ENCODE measurements around the gene LTBP2. TPM values are rescaled to one million over a fixed set of nuclear protein-coding genes. Genes with fewer than 3 reads are reported as not detected.

LTBP2 gene
- total RNA-seq, 2 experiments from 2014 or later: 0.04 to 0.05 TPM

DNA sequence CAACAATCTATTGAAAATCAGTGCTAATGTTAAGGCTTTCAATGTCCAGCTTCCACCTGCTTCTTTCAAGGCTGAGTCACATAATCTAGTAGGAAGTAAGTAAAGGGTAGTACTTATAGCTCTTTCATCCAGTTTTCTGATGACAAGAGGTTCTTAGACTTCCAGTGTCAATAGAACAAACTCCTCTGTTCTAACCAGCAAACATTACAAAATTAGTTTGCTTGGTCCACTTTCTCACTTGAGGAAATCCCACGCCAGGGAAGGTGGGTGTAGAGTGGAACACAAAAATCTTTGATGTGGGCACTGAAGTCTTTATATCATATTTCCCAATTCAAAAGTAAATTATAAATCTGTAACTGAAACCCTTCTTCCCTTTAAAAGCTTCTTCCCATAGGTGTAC is 121.6 kb downstream of the LTBP2 start:
- Mint-ChIP-seq H3K9me3 (no peaks in the 10 kb centered on the region), H3K27me3 (no peaks in the 10 kb centered on the region), H3K4me3 (no peak overlapping the region), H3K4me1 (ENCODE audit: low read depth) (peaks cover 22% of the 10 kb centered on the region), H3K36me3 (ENCODE audit: low read depth) (peaks cover 2% of the 10 kb centered on the region), H3K27ac (no peak overlapping the region)
- TF ChIP-seq, protein P1, sequence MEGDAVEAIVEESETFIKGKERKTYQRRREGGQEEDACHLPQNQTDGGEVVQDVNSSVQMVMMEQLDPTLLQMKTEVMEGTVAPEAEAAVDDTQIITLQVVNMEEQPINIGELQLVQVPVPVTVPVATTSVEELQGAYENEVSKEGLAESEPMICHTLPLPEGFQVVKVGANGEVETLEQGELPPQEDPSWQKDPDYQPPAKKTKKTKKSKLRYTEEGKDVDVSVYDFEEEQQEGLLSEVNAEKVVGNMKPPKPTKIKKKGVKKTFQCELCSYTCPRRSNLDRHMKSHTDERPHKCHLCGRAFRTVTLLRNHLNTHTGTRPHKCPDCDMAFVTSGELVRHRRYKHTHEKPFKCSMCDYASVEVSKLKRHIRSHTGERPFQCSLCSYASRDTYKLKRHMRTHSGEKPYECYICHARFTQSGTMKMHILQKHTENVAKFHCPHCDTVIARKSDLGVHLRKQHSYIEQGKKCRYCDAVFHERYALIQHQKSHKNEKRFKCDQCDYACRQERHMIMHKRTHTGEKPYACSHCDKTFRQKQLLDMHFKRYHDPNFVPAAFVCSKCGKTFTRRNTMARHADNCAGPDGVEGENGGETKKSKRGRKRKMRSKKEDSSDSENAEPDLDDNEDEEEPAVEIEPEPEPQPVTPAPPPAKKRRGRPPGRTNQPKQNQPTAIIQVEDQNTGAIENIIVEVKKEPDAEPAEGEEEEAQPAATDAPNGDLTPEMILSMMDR (IDR thresholded peaks at IDR 0.05): no peak
- intact Hi-C loops (cut with micrococcal nuclease): no loop called here
- ChIA-PET POLR2A (no interaction called here), CTCF (interaction anchor here (0.7 to 1.5 kb wide), 5 partner anchors 11 to 314 kb away, joined by 3 to 4 read pairs (median 3); no protein-coding TSS in a partner anchor)
- DNase-seq: no peak
- ATAC-seq: no peak

DNA sequence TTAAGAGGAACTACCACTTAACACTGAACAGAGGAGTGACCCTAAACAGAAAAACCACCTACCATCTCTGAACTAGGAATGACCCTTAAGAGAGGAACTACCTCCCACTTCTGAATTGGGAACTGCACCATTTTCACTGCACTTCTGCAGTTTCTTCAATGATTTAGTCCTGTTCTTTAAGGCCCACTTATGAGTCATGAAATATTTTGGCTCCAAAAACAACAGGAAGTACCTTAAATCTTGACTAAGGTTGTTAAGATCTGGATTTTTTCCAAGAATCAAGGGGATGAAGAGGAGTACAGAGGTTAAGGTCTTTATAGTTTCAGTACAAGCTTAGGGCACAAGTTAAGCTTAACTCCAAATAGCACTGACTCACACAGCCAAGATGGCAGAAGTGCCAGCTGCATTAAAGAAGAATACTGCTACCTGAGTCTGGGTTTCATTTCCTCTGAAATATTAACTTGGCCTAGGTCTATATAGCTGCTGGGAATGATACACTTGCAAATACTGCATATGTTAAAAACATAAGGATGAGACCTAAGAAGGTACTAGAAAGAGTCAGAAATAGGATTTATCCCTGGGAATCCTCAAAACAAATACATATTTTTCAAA is 123.1 kb downstream of the LTBP2 start:
- H3K27me3 Mint-ChIP-seq: no peaks in the 10 kb centered on the region
- H3K36me3 Mint-ChIP-seq (ENCODE audit: low read depth): no peaks in the 10 kb centered on the region
- ChIA-PET CTCF (no interaction called here), POLR2A (no interaction called here)
- TF ChIP-seq, protein P1 (IDR thresholded peaks at IDR 0.05): no peak
- no peak overlapping the region for H3K4me3 Mint-ChIP-seq
- H3K4me1 Mint-ChIP-seq (ENCODE audit: low read depth): peaks cover 8% of the 10 kb centered on the region
- DNase-seq (no peak), ATAC-seq (no peak)
- no peaks in the 10 kb centered on the region for H3K9me3 Mint-ChIP-seq
- no peak overlapping the region for H3K27ac Mint-ChIP-seq
- intact Hi-C loops (cut with micrococcal nuclease): no loop called here

- Mint-ChIP-seq H3K36me3 (ENCODE audit: low read depth) (no peaks in the 10 kb centered on the region), H3K27me3 (no peaks in the 10 kb centered on the region), H3K27ac (no peak overlapping the region), H3K4me3 (no peak overlapping the region), H3K9me3 (no peaks in the 10 kb centered on the region), H3K4me1 (ENCODE audit: low read depth) (peaks cover 8% of the 10 kb centered on the region)
- no peak for ATAC-seq
- TF ChIP-seq, protein P1 (IDR thresholded peaks at IDR 0.05): no peak
- no peak for DNase-seq
- ChIA-PET CTCF (interaction anchor here (1.1 kb wide), 2 partner anchors 9 to 12 kb away, joined by 3 read pairs; no protein-coding TSS in a partner anchor), POLR2A (interaction anchor here (0.6 to 0.8 kb wide), 2 partner anchors 156 to 687 kb away, joined by 3 to 4 read pairs; no protein-coding TSS in a partner anchor)
- intact Hi-C loops (cut with micrococcal nuclease): no loop called here
Observed at GRCh38 chr14:74486164-74486563, 125.9 kb downstream of the LTBP2 start.

DNA sequence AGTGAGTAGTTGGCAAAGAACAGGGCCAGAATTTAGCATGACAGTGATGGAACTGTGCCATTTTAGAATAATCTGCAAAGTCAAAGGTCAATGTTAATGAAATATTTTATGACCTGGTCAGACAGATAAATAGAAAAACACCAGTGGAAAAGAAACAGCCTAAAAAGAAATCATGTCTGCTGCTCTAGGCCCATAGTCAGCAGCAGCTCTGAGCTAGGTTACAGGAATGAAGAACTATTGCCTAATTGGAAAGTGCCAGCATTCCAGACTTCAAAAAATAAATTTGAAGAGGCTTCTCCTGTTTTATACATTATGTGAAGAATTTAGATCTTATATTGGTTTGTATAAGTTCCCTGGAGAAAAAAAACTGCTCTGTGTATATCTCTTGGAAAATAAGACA is 128.7 kb downstream of the LTBP2 start:
- H3K4me3 Mint-ChIP-seq: no peak overlapping the region
- no peak for DNase-seq
- intact Hi-C loops (cut with micrococcal nuclease): no loop called here
- no peaks in the 10 kb centered on the region for H3K9me3 Mint-ChIP-seq
- TF ChIP-seq, protein P1 (IDR thresholded peaks at IDR 0.05): no peak
- H3K27ac Mint-ChIP-seq: no peak overlapping the region
- no peaks in the 10 kb centered on the region for H3K4me1 Mint-ChIP-seq (ENCODE audit: low read depth)
- no peak for ATAC-seq
- ChIA-PET CTCF (no interaction called here), POLR2A (no interaction called here)
- no peaks in the 10 kb centered on the region for H3K27me3 Mint-ChIP-seq
- H3K36me3 Mint-ChIP-seq (ENCODE audit: low read depth): no peaks in the 10 kb centered on the region

DNA sequence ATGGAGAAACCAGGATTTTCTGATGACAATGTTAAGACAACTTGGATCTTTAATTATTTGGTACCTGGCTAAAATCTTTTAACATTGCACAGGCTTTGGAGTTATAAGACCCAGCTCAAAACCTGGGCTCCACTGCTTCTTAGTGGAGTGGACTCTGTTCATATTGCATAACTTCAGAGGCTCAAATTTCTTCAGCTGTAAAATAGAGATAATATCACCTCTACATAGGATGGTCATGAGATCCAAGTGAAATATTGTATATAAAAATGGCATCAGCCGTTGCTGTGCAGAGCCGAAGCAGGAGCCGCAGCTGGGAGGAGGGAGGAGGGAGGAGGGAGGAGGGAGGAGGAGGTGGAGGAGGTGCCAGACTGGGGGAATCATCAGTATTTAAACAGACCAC is 129.5 kb downstream of the LTBP2 start:
- Mint-ChIP-seq H3K27ac (no peak overlapping the region), H3K4me1 (ENCODE audit: low read depth) (no peaks in the 10 kb centered on the region), H3K9me3 (no peaks in the 10 kb centered on the region), H3K4me3 (no peak overlapping the region), H3K27me3 (no peaks in the 10 kb centered on the region), H3K36me3 (ENCODE audit: low read depth) (no peaks in the 10 kb centered on the region)
- no peak for DNase-seq
- POLR2A ChIA-PET: no interaction called here
- no peak for ATAC-seq
- intact Hi-C loops (cut with micrococcal nuclease): no loop called here
- TF ChIP-seq, protein P1 (IDR thresholded peaks at IDR 0.05): no peak
- CTCF ChIA-PET: no interaction called here
